ENCODE results near the gene PHF21B. TPM values are rescaled to one million over a fixed set of nuclear protein-coding genes. Genes with fewer than 3 reads are reported as not detected.
"Not testable (repeated sequence)": the region's sequence is repeated elsewhere in the genome, so short reads cannot be mapped to it uniquely, and the experiment has no call there.

PHF21B gene
- polyA plus RNA-seq, 12 donors = 0.28 to 1.7 (median 0.48) TPM; not detected in 2

DNA sequence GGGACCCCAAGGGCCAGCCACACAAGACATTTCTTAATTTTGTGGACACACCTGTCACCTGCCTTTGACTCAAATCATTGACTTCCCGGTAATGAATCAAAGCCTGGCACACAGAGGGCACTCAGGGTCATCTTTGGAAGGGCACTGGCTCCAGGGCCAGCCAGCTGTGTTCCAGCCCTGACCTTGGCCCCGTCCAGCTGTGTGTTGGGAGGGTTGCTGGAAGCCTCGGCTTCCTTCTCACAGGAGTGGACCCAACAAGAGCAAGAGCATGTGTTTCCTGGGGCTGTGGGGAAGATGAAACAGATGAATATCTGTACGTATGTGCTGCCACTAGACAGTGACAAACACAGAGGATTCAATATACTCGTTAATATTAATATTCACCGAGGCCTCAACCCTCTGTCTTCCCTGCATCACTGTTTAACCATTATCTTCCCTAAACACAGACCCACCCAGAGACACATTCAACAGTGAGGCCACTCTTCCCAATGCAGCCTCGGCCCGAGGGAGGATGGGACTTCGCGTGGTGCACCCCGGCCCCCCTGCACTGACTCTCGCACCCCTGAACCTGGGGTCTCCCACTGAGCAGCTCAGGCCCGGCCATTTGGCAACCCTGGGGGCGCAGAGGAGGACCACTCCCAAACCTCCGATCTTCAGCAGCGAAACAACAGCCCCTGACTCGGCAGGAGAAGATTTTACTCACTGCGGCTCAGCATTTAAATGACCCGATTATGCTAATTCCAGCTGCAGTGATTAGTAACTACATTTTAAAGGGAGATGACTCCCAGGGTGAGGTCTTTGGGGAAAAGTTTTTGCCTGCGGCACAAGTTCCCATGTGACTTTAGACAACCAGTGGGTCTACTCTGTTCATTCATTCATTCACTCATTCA is 45.7 kb downstream of the PHF21B start:
- no peak for DNase-seq

DNA sequence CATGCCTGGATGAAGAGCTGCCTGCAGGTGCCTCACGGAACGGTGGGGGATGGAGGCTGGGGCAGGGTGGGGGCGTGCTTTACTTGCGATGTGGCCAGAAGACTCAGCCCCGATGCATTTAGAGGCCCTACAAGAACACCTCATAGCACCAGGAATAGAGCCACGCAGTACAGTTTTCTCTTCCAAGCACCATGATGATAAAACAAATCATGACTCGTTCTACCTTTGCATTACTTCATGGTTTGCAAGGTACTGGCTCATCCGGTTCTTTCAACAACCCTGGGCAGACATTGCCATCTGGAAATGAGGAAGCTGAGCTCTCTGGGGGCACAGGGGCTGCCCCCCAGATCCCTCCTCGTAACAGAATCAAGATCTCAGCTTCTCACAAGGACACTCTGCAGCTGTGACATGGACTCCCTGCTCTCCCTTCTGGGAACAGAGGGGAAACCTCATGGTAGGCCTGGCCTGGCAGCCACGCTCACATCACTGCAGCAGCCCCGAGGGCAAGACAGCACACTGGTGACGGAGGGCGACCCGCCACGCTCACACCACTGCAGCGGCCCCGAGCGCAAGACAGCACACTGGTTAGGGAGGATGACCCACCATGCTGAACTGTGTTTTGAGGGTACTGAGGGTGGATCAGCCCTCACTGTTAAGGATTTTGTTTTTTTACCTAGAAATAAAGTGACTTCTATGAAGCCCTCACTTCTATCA is 46.9 kb downstream of the PHF21B start:
- DNase-seq = no peak

DNA sequence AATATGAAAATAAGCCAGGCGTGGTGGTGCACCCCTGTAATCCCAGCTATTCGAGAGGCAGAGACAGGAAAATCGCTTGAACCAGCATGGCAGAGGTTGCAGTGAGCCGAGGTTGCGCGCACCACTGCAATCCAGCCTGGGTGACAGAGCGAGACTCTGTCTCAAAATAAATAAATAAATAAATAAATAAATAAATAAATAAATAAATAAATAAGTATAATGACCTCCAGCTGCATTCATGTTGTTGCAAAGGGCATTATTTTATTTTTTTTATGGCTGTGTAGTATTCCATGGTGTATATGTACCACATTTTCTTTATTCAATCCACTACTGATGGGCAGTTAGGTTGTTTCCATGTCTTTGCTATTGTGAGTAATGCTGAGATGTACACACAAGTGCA is 48.1 kb downstream of the PHF21B start:
- not testable (repeated sequence) for DNase-seq

DNA sequence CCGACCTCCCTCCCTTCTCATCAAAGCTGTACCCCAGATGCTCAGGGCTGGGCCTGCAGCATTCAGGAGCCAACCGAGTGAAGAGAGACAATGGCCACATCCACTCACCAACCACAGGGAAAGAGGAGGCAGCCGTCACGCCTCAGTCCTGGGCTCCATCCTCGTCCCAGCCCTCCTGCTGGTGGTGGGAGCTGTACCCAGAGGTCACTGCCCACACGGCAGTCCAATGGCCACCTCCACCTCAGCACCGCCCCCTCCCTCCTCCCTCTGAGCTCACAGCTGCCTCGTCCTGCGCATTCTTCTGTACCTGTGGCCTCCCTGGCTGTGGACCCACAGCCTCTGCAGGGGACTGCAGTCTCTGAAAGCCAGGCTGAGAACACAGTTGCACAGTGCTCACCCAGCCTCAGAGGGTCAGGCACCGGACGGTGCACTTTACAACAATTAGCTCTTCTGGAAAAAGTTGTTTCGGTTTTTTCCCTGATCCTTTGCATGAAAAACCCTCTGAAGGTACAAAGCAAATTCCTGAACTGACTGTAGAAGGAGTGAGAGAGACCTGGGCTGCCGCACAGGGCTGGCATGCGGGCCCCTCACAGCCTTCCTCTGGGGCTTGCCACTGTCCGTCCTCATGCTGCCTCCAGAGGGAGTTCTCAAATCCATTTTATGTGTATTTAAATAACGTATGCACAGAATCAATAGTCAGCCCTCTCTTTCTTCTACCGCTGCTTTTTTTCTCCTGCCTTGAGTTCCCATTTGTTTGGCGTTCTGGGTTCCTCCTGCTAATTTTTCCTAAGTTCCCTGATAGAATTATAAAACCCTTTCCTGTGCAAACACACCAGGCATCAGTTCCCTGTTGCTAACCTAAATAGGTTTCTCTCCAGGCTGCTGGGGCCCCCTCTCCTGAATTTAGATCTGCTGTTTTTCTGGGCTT is 52.7 kb downstream of the PHF21B start:
- DNase-seq = no peak

DNA sequence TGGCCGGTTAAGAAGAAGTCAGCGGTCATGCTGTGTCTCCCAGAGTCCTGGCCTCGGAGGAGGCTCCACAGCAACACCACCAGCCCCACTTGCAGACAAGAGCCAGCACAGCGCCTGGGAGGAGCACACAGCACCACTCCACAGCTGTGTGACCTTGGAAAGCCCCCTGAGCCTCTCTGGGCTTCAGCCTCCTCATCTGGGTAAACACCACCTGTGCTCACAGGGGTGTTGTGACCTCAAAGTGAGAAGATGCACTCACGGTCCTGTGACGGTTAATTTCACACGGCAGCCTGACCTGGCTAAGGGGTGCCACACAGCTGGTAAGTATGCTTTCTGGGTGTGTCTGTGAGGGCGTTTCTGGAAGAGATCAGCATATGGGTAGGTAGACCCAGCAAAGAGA is 54.7 kb downstream of the PHF21B start:
- no peak for DNase-seq

DNA sequence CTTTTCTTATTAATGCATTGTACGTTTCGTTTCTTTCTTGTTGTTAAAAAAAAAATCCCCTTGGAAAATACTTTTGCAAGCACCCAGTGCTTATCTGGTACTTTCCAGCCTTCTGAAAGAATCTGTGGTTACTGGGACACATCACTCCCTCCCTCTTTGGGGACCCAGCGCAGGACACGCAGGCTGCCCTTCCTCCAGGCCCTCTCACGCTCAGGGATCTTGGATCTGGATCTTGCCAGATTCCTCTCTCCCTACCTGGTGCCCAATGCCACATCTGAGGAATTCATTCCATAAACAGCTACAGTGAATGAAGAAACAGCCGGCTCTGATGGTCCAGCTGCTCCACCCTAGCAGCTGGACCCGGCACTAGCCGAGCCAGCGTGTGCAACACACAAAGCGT is 55.7 kb downstream of the PHF21B start:
- no peak for DNase-seq

DNA sequence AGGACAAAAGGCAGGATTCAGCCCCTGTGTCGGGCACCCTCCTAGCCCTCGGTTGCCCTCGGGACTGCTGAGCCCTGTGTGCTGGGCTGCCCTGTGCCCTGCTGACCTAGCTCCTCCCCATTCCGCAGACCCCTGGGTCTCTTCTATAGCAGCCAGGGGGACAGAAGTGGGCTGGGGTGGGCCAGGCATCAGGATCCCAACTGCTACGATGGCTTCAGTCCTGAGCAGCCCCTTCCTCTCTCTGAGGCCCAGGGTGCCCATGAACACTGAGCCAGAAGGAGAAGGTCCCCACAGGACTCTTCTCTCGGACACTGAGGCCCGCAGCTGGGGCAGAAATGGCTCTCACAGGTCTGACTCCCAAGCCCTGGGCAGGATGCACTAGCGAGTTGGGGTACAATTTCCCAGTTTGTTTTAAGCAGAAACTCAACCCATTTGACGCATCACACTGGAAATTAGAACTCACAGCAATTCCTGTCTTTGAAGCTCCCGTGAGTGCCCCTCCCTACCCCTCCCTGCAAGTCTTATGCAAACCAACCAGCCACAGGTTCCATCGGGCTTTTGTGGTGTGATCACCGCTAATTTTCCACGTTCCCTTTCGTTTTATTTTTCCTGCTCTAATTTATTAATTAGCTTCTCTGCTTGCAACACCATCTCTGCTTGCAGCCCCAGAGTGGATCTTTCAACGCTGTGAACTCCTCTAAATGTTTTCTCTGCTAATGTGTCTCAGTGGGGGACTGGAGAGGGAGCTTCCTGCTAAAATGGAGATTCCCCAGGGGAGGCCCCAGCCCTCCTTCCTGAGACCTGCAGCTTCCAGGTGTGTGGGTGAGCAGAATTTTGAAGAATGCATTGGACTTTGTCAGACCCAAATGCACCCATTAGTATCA is 56.7 kb downstream of the PHF21B start:
- DNase-seq = no peak

DNA sequence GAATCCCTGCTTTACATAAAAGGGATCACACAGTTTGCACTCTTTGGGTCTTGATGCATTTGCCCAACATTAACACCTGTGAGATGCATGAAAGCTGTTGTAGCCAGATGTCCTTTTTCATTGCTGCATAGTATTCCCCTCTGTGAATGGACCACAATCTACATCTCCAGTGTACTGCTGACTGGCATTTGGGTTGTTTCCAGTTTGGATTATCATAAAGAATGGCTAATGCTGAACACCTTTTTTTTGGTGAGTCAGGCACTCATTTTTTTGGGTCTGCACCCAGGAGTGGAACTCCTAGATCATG is 58.3 kb downstream of the PHF21B start:
- no peak for DNase-seq

DNA sequence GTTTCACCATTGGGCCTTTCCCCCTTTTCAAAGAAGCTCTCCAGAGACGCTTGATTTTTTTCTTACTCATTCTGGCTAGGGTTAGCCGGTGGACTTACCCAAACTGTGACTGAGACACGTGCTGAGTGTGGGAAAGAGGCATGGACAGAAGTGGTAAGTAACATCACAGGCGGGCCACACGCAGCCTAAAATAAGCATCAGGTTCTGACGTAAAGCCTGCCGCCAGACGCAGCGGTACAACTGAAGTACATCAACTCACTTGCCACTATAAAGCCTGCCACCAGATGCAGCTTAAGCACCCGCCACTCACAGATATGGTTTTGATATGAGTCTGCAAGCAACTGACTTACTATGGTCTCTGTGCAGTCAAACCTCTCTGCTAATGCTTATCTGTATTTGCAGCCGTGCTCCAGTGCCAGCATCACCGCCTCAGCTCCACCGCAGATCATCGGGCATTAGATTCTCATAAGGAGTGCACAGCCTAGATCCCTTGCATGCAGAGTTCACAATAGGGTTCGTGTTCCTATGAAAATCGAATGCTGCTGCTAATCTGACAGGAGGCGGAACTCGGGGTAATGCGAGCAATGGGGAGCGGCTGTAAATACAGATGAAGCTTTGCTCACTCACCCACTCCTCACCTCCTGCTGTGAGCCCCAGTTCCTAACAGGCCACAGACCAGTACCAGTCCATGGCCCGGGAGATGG is 58.8 kb downstream of the PHF21B start:
- no peak for DNase-seq

DNA sequence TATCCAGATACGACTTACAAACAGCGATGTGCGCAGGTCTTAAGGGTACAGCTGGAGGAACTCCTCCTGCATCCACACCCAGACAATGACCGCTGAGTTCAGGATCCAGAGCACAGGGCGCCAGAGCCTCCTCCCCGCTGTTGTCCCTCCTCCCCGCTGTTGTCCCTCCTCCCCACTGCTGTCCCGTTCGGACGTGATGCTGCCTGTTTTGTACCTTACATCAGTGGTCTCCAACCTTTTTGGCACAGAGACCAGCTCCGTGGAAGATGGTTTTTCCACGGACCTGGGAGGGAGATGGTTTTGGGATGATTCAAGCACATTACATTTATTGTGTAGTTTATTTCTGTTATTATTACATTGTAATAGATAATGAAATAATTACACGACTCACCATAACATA is 62.0 kb downstream of the PHF21B start:
- DNase-seq = no peak

DNA sequence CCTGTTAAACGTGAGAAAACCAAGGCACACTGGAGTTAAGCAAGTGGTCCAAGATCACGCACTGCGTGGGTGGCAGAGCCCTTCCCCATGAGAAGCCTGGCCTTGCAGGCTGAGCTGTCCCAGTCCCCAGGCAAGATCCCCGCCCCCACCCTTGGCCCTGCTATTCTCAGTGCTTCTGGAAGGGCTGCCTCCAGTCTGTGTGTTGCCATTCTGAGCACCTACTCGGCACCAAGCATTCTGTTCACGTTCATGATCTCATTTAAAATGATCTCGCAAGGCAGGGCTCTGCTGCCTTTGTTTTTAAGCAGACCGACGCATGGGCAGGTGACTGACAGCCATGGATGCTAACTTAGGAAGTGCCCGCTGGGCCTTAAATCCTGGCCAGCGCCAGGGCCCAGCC is 62.8 kb downstream of the PHF21B start:
- no peak for DNase-seq

DNA sequence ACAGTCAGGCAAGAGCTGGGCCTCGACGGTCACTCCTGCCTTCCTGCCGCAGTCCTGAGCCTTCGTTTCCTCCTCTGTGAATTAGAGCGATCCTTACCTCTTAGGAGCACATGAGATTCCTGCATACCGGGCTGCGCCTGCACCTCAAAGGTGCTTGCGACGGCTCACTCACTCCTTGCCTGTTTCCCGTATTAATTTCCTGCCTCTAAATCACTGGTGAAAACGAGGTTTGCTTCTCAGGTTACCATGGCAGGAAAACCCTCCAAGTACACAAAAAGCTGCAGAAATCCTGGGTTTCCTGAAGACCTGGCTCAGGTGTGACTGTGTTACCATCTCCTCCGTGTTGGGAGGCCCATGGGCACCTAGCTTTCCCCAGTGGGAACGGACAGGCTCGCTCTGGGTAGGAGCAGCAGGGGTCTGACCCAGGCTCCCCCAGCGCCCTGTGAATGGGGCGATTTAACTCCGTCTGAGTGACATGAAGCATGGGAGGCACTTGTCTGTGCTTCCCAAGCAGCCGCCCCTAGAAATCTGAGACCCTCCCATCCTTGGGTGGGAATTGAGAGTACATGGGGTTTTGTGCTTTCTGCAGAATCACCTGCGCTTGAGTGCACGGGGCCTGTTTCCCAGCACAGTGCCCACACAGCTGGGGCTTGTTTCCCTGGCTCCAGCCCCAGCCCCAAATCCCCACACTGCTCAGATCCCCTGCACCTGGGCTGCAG is 64.8 kb downstream of the PHF21B start:
- no peak for DNase-seq

DNA sequence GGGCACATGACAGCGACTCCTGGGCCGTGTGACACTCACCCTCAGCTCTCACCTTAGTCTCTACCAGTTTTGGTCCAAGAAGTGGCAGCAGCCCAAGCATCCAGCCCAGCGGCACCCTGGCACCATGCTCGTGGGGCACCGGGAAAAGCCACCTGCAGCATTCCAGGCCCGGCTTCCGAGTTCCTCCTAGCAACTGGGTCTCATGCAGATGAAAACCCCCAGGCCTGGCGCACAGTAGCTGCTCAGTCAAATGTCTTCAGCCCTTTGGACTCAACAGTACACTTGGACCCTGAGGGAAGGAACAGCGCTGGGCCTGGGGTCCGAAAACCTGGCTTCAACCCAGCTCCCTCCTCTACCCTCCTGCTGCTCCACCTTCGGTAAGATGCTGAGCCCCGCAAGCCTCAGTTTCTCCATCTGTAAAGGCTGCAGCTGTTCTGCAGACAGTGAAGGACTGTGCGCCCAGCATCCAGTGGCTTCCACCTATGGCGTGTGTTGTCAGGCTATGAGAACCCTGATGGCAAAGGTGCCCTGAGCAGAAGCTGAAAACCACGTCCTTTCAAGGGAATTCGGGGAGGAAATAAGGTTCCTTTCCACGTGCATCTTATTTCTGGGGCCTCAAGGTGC is 66.0 kb downstream of the PHF21B start:
- no peak for DNase-seq

DNA sequence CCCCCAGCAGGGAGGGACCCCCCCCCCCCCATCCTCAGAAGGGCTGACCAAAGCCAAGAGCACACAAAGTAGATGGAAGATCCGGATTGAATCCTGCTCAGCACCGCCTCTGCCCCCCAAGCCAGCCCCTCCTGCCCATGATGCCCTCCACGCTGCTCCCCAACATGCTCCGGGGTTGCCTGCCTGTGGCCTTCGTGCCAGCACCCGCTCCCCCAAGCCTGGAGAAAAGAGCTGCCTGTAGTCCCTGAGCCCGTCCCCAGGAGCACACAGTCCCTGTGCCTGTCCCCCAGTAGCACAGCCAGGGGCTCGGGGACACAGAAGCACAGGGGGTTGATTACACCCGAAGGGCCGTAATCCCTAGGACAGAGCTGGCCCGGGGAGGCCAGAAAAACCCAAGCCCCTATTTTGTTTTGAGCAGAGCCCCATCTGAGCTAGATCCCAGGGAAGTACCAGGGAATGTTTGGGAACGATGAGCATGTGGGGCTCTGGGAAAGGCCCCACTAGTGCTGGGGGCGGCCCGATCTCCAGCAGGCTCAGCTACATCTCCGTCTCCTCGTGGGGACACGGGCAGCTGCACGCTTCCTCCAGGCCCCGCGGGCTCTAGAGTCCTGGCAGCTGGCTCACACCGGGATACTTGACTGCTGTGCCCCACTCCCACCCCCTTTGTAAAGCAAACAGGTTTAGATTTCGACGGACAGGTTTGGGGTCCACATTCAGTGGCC is 66.7 kb downstream of the PHF21B start:
- no peak for DNase-seq

DNA sequence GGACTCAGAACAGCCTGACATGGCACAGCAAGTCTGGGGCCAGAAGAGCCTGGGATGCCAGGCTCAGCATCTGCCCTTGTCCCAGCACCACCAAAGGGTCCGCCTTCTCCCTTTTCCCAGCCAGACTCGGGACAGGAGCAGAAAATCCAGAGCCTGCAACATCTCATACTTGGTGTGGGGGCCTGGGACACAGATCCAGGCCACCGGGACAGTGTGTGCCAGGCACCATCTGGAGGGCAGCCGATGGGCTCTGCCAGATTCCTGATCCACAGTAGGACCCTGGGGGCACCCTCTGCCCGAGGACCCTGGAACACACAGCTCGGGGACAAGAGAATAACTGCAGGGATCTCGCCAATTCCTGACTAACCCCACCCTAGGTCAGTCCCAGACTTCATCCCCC is 67.7 kb downstream of the PHF21B start:
- DNase-seq = no peak

DNA sequence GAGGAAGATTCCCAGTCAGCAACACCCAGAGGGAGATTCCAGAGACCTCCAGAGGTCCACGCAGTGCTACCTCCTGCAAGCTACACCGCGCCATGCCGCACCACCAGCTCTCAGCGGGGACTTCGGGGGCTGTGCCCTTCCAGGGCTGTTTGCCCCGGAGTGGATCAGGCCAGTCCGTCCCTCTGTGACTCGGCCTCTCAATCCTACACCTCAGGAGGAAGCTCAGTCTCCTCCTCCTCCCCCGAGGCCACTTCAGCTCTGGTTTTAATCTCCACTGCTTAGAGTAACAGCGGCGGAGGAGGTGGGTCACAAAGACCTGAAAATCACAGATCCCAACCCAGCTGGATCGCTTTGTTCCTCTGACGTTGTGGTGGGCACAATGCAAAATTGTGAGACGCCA is 68.6 kb downstream of the PHF21B start:
- DNase-seq = no peak

DNA sequence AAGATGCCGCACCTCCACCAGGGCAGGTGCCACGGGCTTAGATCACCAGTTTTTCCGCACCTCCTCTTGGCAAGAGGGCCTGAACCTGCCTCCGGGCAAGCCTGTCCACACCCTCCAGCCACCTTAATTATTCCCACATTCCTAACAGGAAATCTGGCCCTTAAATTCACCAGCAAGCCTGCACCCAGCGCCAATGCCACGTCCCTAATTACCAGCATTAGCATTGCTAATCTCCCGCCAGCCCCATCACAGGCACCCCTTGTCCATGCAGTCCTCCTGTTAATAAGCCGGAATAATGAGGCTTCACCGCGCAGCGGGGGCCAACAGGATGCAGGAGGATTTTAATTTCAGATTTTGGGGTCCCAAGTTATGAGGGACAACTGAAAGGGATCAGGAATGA is 69.7 kb downstream of the PHF21B start:
- DNase-seq = no peak

DNA sequence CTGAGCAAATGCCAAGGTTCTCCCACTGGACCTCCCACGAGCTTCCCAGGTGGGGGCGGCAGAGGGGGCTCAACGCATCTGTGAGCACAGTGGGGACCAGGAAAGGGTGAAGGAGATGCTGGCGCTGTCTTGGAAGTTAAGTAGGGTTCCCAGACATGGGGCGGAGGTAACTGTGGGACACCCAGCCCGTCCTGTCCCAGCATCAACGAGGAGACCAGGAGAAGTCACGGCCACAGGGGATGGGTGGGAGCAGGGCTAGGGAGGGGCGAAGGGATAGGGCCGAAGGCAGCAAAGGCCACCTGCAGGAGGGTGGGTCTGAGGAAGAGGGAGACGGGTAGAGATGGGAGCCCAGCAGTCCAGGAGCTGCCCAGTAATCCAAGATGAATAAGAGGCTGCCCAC is 70.4 kb downstream of the PHF21B start:
- no peak for DNase-seq

DNA sequence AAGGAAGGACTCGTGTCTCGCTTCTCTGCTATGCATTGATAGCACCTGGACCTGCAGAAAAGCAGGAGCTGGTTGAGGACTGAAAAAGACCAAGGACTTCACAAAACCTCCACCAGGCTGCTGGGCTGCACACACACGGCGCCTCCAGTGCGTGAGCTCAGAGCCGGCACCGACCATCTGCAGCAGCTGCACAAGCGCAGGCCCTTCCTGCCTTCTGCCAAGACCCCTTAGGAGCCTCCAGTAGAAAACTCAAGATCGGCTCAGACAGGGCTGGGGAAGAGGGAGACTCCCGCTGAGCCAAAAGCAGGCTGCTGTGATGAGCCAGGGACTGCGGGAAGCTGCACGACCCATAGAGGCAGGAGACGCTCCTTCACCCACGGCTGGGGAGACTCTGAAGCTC is 70.9 kb downstream of the PHF21B start:
- peak; percentile 5 for DNase-seq

Data from muscle of arm (tissue), 12 donors.